Thoracic aorta endothelial cell (primary cell): Measurements from ENCODE around the gene RCL1. TPM values are rescaled to one million over a fixed set of nuclear protein-coding genes. Genes with fewer than 3 reads are reported as not detected.

ENCODE experiments used
- small RNA-seq: library from RNA; depleted of rRNA; stranded (forward); fragments of <200 nt; gene quantifications from one replicate; pipeline ENCODE3, GENCODE V24; 2012
- total RNA-seq: library from RNA; depleted of rRNA; stranded (reverse); fragments of >200 nt; gene quantifications from 2 replicates; pipeline ENCODE4 v1.2.3, GENCODE V29; 2012

RCL1 gene, protein sequence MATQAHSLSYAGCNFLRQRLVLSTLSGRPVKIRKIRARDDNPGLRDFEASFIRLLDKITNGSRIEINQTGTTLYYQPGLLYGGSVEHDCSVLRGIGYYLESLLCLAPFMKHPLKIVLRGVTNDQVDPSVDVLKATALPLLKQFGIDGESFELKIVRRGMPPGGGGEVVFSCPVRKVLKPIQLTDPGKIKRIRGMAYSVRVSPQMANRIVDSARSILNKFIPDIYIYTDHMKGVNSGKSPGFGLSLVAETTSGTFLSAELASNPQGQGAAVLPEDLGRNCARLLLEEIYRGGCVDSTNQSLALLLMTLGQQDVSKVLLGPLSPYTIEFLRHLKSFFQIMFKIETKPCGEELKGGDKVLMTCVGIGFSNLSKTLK
- 22.3 and 27.9 TPM in 2 replicates for total RNA-seq

DNA sequence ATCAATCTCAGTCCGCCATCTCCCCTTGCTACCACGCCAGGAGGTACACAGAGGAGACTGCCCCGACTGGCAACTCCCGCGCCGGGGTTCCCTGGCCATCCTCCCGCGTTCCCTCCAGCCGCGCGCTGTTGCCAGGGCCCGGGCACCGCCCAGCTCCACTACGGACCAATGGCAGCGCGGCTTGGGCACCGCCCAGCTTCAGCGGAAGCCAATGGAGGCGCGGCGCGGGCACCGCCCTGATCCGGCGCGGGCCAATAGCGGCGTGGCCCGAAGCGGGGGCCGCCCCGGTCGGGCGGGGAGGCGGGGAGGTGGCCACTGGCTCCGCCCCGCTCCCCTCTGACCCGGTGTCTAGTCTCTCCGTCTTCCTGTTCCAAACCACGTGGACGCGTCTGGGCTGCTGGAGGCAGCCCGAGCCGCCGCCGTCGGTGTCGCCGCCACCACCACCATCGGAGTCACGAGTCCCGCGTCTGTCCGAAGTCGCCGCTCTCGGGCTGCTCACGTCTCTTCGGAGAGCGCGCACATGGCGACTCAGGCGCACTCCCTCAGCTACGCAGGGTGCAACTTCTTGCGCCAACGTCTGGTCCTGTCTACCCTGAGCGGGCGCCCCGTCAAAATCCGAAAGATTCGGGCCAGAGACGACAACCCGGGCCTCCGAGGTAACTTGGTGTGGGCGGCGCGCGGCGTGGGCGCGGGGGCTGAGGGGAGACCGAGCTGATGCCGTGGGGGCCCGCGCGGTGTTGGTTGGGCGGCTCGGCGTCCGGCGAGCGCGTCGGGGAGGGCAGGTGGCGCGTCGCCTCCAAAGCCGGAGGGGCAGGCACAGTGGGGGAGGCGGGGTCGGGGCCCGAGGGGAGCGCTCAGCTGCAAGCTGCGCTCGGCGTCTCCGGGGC is at the start of gene RCL1:
Gene RCL1, plus strand, starts transcription at position 373 of the 887 bp plus-strand sequence. Its CDS starts 148 bp downstream, at position 521.

Small RNA genes lying within 50 kb of the gene (small RNA-seq; reads per million reads assigned to genes)
- gene AL158147.1, result not detected
- not detected for gene MIR101-2

Other genes with a start within 250 kb of the RCL1 start
- gene PLPP6, start 130.7 kb upstream of the RCL1 start, total RNA-seq, result 6.1 and 7.8 TPM in 2 replicates
- 1.8 and 2.3 TPM in 2 replicates for gene SPATA6L, start 126.5 kb upstream of the RCL1 start, total RNA-seq
- gene CDC37L1, start 113.4 kb upstream of the RCL1 start, total RNA-seq, result 8.2 and 11.3 TPM in 2 replicates
- gene AK3, start 51.7 kb upstream of the RCL1 start, total RNA-seq, result 65.4 and 76.9 TPM in 2 replicates
- 14.7 and 18.6 TPM in 2 replicates for gene JAK2, start 192.3 kb downstream of the RCL1 start, total RNA-seq